Measurements from ENCODE around the gene STK11. TPM values are rescaled to one million over a fixed set of nuclear protein-coding genes. Genes with fewer than 3 reads are reported as not detected.

The STK11 gene
- total and polyA plus RNA-seq, 2 of the 4 experiments (the other 2 are of a cell fraction) = 39.3 to 42.8 TPM

GRCh38 chr19:1275260-1275975, 69.8 kb downstream of the STK11 start, which contains the start of gene FAM174C:
Gene FAM174C (plus strand): TSS chr19:1275530. CDS start chr19:1275550, 20 bp downstream.
- H4K8ac ChIP-seq (ENCODE audit: low read depth in 2 of 2, low read length in 2 of 2) = peak within 1 kb of the TSS; percentile 82 to 86
- DNase-seq (peak; percentile 97), ATAC-seq (ENCODE audit: low read depth) (peak; percentile 86)
- intact Hi-C loops (cut with micrococcal nuclease) = loop anchor here (5.0 kb wide), 2 partner anchors 87 to 132 kb away; partner anchors contain the start of gene DAZAP1
- peak within 1 kb of the TSS; percentile 96 for H2AFZ ChIP-seq (replicated peaks; ENCODE audit: low read length, poor library complexity)
- H2AK5ac ChIP-seq (ENCODE audit: low read depth, low read length) = peak within 1 kb of the TSS; percentile 94
- dilution Hi-C loops (cut with HindIII; ENCODE audit: low sequenced_read_pairs, unreplicated experiment) = no loop called here
- H2BK5ac ChIP-seq (ENCODE audit: low read depth, low read length, poor library complexity, severe bottlenecking) = peak within 1 kb of the TSS; percentile 99
- peak within 1 kb of the TSS; percentile 43 for H4K5ac ChIP-seq (ENCODE audit: low read depth, low read length)
- no peak within 1 kb of the TSS for H2BK15ac ChIP-seq (ENCODE audit: low read depth, low read length)
- peak within 1 kb of the TSS; percentile 100 for H2AK9ac ChIP-seq (replicated peaks; ENCODE audit: low read depth, low read length, poor library complexity)
- peak within 1 kb of the TSS; percentile 64 for H3K56ac ChIP-seq (ENCODE audit: extremely low read depth, insufficient read depth, low read length)
- H3K4ac ChIP-seq (ENCODE audit: low read depth, low read length) = peak within 1 kb of the TSS; percentile 89
- POLR2A ChIA-PET (ENCODE audit: unreplicated experiment) = interaction anchor here (1.0 kb wide), 2 partner anchors 9 kb away, joined by 5 to 6 read pairs; no protein-coding TSS in a partner anchor
- peak within 1 kb of the TSS; percentile 91 for H3K27ac ChIP-seq (ENCODE audit: insufficient read depth, low read length)
- peak within 1 kb of the TSS; percentile 93 for H3K23ac ChIP-seq (ENCODE audit: low read depth, low read length)
- peaks cover 52% of the 10 kb centered on the region for H3K36me3 ChIP-seq (ENCODE audit: control insufficient read depth, insufficient read depth, low read length)
- CTCF ChIA-PET = interaction anchor here (1.0 kb wide), 1 partner anchor 162 kb away, joined by 3 read pairs; no protein-coding TSS in a partner anchor
- H3K27me3 ChIP-seq (ENCODE audit: control insufficient read depth, insufficient read depth, low read length) = no peaks in the 10 kb centered on the region
- H3K79me1 ChIP-seq (ENCODE audit: low read depth in 1 of 2, low read length in 2 of 2) = peaks cover 22 to 66% of the 10 kb centered on the region in 2 experiments; a peak in 3 of 4 replicates
- no peak within 1 kb of the TSS for H2BK20ac ChIP-seq (ENCODE audit: low read depth, low read length)
- H3K9me3 ChIP-seq (ENCODE audit: control insufficient read depth, insufficient read depth, low read length) = no peaks in the 10 kb centered on the region
- in situ Hi-C loops (cut with MboI; ENCODE audit: low sequenced_read_pairs) = no loop called here
- peak; percentile 81; the same call in 1 of the 2 replicates for TF ChIP-seq CHD1 (IDR thresholded peaks at IDR 0.05; ENCODE audit: low read depth, low read length)
- TF ChIP-seq MAFK (IDR thresholded peaks at IDR 0.05; ENCODE audit: low read depth, low read length) = no peak
- TF ChIP-seq FOS (IDR thresholded peaks at IDR 0.05; ENCODE audit: low read depth, low read length) = peak; percentile 89; the same call in 1 of the 2 replicates
- no peak for TF ChIP-seq SMC3 (IDR thresholded peaks at IDR 0.05; ENCODE audit: low read depth, low read length)
- TF ChIP-seq MAZ (IDR thresholded peaks at IDR 0.05; ENCODE audit: borderline replicate concordance, low read depth, low read length) = peak; percentile 91
- TF ChIP-seq POLR2A (IDR thresholded peaks at IDR 0.05; ENCODE audit: low read depth, low read length) = peak; percentile 66
- TF ChIP-seq USF2 (IDR thresholded peaks at IDR 0.05; ENCODE audit: low read depth, low read length) = peak; percentile 99
- TF ChIP-seq RFX5 (IDR thresholded peaks at IDR 0.05; ENCODE audit: low read depth, low read length) = no peak
- no peak for TF ChIP-seq ELK1 (IDR thresholded peaks at IDR 0.05; ENCODE audit: borderline replicate concordance, low read depth, low read length)
- TF ChIP-seq MXI1 (IDR thresholded peaks at IDR 0.05; ENCODE audit: borderline replicate concordance, low read depth, low read length) = peak; percentile 80; the same call in 1 of the 2 replicates
- peak; percentile 90 for TF ChIP-seq BHLHE40 (IDR thresholded peaks at IDR 0.05; ENCODE audit: low read depth, low read length)
- TF ChIP-seq RCOR1 (IDR thresholded peaks at IDR 0.05; ENCODE audit: insufficient replicate concordance, low read length) = no peak
- TF ChIP-seq CTCF (conservative IDR thresholded peaks at IDR 0.05; ENCODE audit: low read depth, low read length) = no peak
- TF ChIP-seq RAD21 (IDR thresholded peaks at IDR 0.05; ENCODE audit: low read length) = no peak
- WGBS, 2 experiments (ENCODE audit: extremely low coverage in 2 of 2, insufficient read length in 1 of 2) = 0% methylated on average over 58 of the region's 98 CpGs; no CpG with 5 or more reads in 1 of the 2 experiments
- peaks cover 65% of the 10 kb centered on the region for H4K20me1 ChIP-seq (ENCODE audit: insufficient read depth, low read length)
- H3K18ac ChIP-seq (ENCODE audit: low read depth, low read length) = peak within 1 kb of the TSS; percentile 8; the same call in 1 of the 2 replicates
- H3K9me1 ChIP-seq (ENCODE audit: insufficient read depth, low read length) = no peaks in the 10 kb centered on the region; the same call in 1 of the 2 replicates
- H3K14ac ChIP-seq (replicated peaks; ENCODE audit: low read depth, low read length) = peak within 1 kb of the TSS; percentile 97
- no peak within 1 kb of the TSS for H2BK120ac ChIP-seq (ENCODE audit: low read depth, low read length)
- H3K4me1 ChIP-seq (ENCODE audit: control insufficient read depth, insufficient read depth, low read length) = peaks cover 23% of the 10 kb centered on the region
- H3K4me2 ChIP-seq (ENCODE audit: low read depth, low read length) = peak within 1 kb of the TSS; percentile 82
- BruUV-seq (replicated peaks) = no TSS peak
- H4K91ac ChIP-seq (ENCODE audit: insufficient read depth, low read depth, low read length) = peak within 1 kb of the TSS; percentile 93
- H3K9ac ChIP-seq (ENCODE audit: low read depth, low read length) = peak within 1 kb of the TSS; percentile 81
- peak within 1 kb of the TSS; percentile 82 for H3K4me3 ChIP-seq (ENCODE audit: insufficient read depth, low read depth, low read length)

Measured in IMR-90 (cell line).